ENCODE results near the gene TSPAN5.

The TSPAN5 gene

DNA sequence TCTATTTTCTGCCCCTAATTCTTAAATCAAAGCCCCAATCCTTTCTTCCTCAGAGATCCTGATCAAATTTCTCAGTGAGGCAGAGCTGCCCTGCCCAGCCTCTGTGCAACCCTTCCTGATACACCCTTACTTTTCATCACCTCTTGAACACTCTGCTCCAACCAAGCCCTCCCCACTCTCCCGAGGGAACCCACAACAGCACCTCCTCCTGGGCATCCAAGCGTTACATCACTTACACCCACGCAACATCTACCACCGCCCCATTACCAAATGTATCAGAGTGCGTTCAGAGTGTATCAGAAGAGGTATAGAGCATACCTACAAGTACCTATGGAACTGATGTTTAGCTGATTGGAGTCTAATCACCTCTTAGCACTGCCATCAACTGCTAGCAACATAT, 210.8 kb downstream of the TSPAN5 start:
- H3K4me3 ChIP-seq (replicated peaks; ENCODE audit: low read depth, low read length), result no peak overlapping the region
- DNase-seq (ENCODE audit: extremely low read depth, low read depth), result no peak
- TF ChIP-seq, protein P1, sequence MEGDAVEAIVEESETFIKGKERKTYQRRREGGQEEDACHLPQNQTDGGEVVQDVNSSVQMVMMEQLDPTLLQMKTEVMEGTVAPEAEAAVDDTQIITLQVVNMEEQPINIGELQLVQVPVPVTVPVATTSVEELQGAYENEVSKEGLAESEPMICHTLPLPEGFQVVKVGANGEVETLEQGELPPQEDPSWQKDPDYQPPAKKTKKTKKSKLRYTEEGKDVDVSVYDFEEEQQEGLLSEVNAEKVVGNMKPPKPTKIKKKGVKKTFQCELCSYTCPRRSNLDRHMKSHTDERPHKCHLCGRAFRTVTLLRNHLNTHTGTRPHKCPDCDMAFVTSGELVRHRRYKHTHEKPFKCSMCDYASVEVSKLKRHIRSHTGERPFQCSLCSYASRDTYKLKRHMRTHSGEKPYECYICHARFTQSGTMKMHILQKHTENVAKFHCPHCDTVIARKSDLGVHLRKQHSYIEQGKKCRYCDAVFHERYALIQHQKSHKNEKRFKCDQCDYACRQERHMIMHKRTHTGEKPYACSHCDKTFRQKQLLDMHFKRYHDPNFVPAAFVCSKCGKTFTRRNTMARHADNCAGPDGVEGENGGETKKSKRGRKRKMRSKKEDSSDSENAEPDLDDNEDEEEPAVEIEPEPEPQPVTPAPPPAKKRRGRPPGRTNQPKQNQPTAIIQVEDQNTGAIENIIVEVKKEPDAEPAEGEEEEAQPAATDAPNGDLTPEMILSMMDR (IDR thresholded peaks at IDR 0.05; ENCODE audit: low read depth, low read length, missing control alignments), result no peak

DNA sequence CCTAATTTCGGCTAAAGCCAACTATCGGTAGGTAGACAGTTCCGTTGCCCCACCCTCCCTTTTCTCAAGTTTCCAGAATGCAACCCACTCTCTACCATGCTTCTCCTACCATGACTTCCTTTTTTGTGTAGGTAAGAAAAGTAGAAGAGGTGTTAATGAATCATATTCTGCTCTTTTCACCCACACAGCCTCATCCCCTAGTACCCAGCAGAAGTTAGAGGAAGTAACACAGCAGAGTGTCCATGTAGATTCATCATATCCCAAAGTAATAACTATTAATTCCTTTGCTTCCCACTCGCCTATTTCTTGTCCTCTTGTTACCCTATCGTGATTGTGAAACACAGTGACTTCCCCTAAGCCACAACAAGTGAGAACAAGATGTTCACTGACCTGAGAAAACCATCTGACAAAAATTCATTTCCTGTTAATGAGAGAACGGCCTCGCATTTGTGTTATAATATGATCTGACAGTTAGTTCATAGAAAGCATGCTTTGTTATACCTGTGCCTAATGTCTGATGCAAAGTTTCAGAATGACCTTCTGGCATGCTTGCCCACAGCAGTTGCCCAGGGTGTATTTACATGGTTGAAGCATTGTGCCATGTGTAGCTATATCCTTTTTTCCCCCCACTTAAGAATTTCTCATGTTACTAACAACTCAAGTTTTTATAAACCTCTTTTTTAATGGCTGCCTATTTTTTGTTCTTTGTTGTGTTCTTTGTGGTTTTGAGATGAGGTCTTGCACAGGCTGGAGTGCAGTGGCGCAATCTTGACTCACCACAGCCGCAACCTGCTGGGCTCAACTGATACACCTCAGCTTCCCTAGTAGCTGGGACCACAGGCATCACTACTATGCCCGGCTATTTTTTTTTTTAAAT, 211.7 kb downstream of the TSPAN5 start:
- TF ChIP-seq, protein P1 (IDR thresholded peaks at IDR 0.05; ENCODE audit: low read depth, low read length, missing control alignments), result no peak
- no peak for DNase-seq (ENCODE audit: extremely low read depth, low read depth)
- no peak overlapping the region for H3K4me3 ChIP-seq (replicated peaks; ENCODE audit: low read depth, low read length)

DNA sequence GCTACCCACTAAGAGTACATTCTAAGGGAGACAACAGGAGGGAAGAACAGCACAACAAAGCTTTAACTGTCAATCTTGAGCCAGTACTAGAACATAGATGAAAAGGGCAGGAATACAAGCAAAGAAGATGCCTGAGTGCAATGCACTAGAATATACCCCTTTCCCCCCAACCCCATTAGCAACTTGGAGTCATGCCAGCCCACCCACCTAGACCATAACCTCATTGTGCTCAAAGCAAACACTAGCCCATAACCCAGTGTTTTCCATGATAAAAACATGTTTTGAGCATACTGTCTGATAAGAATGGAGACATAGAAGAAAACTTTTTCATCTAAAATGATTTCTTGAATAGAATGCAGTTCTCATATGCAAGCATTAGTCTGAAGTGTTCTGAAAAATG, 214.0 kb downstream of the TSPAN5 start:
- no peak overlapping the region for H3K4me3 ChIP-seq (replicated peaks; ENCODE audit: low read depth, low read length)
- TF ChIP-seq, protein P1 (IDR thresholded peaks at IDR 0.05; ENCODE audit: low read depth, low read length, missing control alignments), result no peak
- DNase-seq (ENCODE audit: extremely low read depth, low read depth), result no peak

DNA sequence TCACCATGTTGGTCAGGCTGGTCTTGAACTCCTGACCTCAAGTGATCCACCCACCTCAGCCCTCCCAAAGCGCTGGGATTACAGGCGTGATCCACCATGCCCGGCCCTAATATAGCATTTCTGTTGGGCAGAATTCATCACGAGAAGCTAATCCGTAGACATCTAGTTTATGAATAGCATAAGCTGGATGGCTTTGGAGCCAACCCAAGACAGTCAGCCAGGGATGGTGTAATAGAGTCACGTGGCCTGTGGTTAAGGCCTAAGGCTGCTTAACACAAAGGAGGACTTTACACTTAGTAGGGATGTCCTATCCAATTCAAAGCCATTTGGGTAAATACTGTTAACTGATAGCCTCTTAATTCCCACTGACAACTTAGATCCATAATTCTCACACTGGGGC, 223.6 kb downstream of the TSPAN5 start:
- no peak overlapping the region for H3K4me3 ChIP-seq (replicated peaks; ENCODE audit: low read depth, low read length)
- TF ChIP-seq, protein P1 (IDR thresholded peaks at IDR 0.05; ENCODE audit: low read depth, low read length, missing control alignments), result no peak

DNA sequence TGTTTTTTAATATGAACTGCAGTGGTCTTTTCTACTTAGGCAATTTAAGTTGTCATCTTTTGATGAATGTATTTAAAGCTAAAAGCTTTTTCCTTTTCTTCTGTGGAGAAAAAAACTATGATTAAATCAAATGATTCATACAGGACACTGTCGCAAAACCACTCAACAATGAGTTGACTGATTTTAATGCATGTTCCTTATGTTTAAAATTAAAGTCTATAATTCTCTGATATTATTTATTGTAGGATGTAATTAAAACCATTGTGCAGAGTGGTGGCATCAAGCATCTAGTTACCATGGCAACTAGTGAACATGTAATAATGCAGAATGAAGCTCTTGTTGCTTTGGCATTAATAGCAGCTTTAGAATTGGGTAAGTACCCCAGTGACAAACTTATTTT, 224.7 kb downstream of the TSPAN5 start:
- DNase-seq (ENCODE audit: extremely low read depth, low read depth), result no peak
- TF ChIP-seq, protein P1 (IDR thresholded peaks at IDR 0.05; ENCODE audit: low read depth, low read length, missing control alignments), result no peak
- no peak overlapping the region for H3K4me3 ChIP-seq (replicated peaks; ENCODE audit: low read depth, low read length)

More for the DNA sequence above, 223.6 kb downstream of the TSPAN5 start:
- no peak for DNase-seq (ENCODE audit: extremely low read depth, low read depth)

DNA sequence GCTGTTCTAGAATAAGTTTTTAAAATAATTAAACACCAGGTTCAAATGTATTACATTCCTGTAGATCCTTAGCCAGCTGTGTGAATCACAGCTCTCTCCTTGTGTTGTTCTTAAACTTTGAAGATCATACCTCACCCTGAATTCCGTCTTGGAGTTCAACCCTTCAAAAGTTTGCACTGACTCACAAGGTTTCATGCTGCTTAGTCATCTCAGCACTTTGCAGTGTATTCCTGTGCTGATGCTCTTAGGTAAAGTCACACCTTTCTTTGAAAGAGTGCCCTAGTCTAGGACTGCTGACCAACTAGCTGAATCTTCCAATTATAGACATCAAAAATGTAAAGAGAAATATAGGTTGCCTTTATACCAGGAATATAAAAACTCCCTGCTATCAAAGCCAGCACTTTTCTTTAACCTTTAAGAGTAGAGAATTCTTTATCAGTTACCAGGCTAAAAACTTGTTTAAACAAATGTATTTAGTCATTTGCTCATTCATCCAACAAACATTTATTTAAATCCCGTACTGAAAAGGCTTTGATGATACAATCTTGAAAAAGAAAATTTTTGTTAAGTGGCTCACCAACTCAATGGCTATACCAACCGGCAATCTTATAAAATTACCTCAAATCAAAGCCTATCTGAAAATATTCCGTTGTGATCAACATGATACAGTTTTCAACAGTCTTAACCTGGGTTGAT, 227.6 kb downstream of the TSPAN5 start:
- peak; percentile 31 for DNase-seq (ENCODE audit: extremely low read depth, low read depth)
- TF ChIP-seq, protein P1 (IDR thresholded peaks at IDR 0.05; ENCODE audit: low read depth, low read length, missing control alignments), result no peak
- no peak overlapping the region for H3K4me3 ChIP-seq (replicated peaks; ENCODE audit: low read depth, low read length)
